ENCODE measurements around the gene C10orf95. TPM values are rescaled to one million over a fixed set of nuclear protein-coding genes. Genes with fewer than 3 reads are reported as not detected.

Gene C10orf95
- total and polyA plus RNA-seq, 2 of the 13 experiments (the other 11 are each of a cell fraction or from before 2014, with no cell fraction given), result 0.05 to 0.07 TPM

DNA sequence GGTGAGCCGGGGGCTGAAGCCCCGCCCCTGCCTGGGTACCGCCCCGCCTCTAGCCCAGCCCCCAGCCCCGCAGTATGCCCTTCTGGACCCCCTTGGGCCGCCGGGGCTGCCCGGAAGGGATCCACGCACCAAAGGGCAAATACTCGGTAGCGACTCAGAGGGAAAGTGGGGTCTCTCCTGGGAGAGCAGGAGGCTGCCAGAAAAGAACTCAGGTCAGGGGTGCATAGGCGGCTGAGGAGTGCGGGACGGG is 29.9 kb downstream of the C10orf95 start (continued):
- TF ChIP-seq BRD4 (CRISPR knock-in tag; IDR thresholded peaks at IDR 0.05), result no peak
- no peak for TF ChIP-seq ZNF296 (CRISPR knock-in tag; conservative IDR thresholded peaks at IDR 0.05)
- TF ChIP-seq, protein P1, sequence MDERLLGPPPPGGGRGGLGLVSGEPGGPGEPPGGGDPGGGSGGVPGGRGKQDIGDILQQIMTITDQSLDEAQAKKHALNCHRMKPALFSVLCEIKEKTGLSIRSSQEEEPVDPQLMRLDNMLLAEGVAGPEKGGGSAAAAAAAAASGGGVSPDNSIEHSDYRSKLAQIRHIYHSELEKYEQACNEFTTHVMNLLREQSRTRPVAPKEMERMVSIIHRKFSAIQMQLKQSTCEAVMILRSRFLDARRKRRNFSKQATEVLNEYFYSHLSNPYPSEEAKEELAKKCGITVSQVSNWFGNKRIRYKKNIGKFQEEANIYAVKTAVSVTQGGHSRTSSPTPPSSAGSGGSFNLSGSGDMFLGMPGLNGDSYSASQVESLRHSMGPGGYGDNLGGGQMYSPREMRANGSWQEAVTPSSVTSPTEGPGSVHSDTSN (CRISPR knock-in tag; IDR thresholded peaks at IDR 0.05), result no peak
- TF ChIP-seq ZNF383 (CRISPR knock-in tag; IDR thresholded peaks at IDR 0.05; ENCODE audit: borderline replicate concordance), result no peak
- TF ChIP-seq ZNF782 (CRISPR knock-in tag; IDR thresholded peaks at IDR 0.05; ENCODE audit: borderline replicate concordance), result no peak
- TF ChIP-seq, protein P2, sequence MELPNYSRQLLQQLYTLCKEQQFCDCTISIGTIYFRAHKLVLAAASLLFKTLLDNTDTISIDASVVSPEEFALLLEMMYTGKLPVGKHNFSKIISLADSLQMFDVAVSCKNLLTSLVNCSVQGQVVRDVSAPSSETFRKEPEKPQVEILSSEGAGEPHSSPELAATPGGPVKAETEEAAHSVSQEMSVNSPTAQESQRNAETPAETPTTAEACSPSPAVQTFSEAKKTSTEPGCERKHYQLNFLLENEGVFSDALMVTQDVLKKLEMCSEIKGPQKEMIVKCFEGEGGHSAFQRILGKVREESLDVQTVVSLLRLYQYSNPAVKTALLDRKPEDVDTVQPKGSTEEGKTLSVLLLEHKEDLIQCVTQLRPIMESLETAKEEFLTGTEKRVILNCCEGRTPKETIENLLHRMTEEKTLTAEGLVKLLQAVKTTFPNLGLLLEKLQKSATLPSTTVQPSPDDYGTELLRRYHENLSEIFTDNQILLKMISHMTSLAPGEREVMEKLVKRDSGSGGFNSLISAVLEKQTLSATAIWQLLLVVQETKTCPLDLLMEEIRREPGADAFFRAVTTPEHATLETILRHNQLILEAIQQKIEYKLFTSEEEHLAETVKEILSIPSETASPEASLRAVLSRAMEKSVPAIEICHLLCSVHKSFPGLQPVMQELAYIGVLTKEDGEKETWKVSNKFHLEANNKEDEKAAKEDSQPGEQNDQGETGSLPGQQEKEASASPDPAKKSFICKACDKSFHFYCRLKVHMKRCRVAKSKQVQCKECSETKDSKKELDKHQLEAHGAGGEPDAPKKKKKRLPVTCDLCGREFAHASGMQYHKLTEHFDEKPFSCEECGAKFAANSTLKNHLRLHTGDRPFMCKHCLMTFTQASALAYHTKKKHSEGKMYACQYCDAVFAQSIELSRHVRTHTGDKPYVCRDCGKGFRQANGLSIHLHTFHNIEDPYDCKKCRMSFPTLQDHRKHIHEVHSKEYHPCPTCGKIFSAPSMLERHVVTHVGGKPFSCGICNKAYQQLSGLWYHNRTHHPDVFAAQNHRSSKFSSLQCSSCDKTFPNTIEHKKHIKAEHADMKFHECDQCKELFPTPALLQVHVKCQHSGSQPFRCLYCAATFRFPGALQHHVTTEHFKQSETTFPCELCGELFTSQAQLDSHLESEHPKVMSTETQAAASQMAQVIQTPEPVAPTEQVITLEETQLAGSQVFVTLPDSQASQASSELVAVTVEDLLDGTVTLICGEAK (IDR thresholded peaks at IDR 0.05), result no peak
- TF ChIP-seq, protein P2 (CRISPR knock-in tag; IDR thresholded peaks at IDR 0.05), result 0 out of 2 replicates have a peak, but pooled peaks have one; percentile 1
- no peak for TF ChIP-seq TRIM24 (CRISPR knock-in tag; IDR thresholded peaks at IDR 0.05)
- TF ChIP-seq ZMYM4 (CRISPR knock-in tag; IDR thresholded peaks at IDR 0.05), result no peak
- TF ChIP-seq KDM3A (CRISPR knock-in tag; IDR thresholded peaks at IDR 0.05; ENCODE audit: low read depth), result no peak
- TF ChIP-seq, protein P3, sequence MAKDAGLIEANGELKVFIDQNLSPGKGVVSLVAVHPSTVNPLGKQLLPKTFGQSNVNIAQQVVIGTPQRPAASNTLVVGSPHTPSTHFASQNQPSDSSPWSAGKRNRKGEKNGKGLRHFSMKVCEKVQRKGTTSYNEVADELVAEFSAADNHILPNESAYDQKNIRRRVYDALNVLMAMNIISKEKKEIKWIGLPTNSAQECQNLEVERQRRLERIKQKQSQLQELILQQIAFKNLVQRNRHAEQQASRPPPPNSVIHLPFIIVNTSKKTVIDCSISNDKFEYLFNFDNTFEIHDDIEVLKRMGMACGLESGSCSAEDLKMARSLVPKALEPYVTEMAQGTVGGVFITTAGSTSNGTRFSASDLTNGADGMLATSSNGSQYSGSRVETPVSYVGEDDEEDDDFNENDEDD (CRISPR knock-in tag; IDR thresholded peaks at IDR 0.05; ENCODE audit: borderline replicate concordance), result no peak
- TF ChIP-seq ATAD3A (CRISPR knock-in tag; IDR thresholded peaks at IDR 0.05), result no peak
- TF ChIP-seq SCMH1 (CRISPR knock-in tag; IDR thresholded peaks at IDR 0.05; ENCODE audit: borderline replicate concordance), result no peak
- TF ChIP-seq, protein P4, sequence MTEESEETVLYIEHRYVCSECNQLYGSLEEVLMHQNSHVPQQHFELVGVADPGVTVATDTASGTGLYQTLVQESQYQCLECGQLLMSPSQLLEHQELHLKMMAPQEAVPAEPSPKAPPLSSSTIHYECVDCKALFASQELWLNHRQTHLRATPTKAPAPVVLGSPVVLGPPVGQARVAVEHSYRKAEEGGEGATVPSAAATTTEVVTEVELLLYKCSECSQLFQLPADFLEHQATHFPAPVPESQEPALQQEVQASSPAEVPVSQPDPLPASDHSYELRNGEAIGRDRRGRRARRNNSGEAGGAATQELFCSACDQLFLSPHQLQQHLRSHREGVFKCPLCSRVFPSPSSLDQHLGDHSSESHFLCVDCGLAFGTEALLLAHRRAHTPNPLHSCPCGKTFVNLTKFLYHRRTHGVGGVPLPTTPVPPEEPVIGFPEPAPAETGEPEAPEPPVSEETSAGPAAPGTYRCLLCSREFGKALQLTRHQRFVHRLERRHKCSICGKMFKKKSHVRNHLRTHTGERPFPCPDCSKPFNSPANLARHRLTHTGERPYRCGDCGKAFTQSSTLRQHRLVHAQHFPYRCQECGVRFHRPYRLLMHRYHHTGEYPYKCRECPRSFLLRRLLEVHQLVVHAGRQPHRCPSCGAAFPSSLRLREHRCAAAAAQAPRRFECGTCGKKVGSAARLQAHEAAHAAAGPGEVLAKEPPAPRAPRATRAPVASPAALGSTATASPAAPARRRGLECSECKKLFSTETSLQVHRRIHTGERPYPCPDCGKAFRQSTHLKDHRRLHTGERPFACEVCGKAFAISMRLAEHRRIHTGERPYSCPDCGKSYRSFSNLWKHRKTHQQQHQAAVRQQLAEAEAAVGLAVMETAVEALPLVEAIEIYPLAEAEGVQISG (CRISPR knock-in tag; IDR thresholded peaks at IDR 0.05), result no peak
